Activated gamma-delta T cell treated with anti-CD3 and anti-CD28 coated beads, Interleukin-2, amount 50 U/mL, for 16 hours (primary cell): ENCODE data around the gene TRIB2.

Experiments used
- DNase-seq: peaks from one replicate; pipeline ENCODE4 v3.0.0-alpha.2; 2020; ENCODE audit warnings: low read depth

TRIB2 gene

GRCh38 chr2:12778811-12779579, 62.3 kb downstream of the TRIB2 start:
- DNase-seq, result no peak

DNA sequence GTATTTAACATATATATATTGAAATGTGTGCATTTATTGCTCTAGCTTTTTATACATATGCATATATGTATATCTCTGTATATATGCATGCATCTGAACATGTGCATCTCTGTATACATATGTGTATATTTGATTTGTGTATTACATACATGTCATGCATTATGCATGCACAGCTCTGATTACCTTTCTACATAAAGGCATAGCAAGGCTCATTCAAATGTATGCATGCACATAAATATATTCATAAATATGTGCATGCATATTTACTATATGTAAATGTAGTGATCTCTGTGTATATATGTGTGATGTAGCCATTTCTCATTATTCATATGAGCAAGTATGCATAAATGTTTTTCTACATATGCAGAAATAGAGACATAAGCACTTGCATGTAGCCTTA, 64.6 kb downstream of the TRIB2 start:
- no peak for DNase-seq

- no peak for DNase-seq
Measured at GRCh38 chr2:12787891-12788801, 71.4 kb downstream of the TRIB2 start.

DNA sequence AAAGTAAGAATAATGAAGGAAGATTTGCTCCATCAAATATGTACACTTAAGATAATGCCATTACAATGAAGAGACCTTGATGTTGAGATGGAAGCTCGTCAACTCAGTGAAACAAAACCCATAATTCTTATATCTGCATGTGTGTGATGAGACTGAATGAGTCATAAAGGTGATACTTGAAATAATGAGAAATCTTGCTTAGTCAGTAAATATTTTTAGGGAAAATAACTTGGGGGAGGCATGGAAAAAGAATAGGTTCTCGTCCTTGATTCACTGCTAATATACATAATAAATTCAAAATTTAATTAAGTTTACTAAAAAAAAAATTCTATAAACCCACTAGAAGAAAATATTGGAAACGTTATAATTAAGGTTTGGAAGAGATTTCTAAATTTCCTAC, 75.2 kb downstream of the TRIB2 start:
- DNase-seq, result no peak
